22Rv1 (cell line): ENCODE data around the gene CPNE4.

Experiments
- CTCF ChIP-seq: fragments of 450-650 bp; IDR thresholded peaks from 2 replicates; pipeline ENCODE4 v1.5.1; 2017; ENCODE audit warnings: mild to moderate bottlenecking
- ZFX ChIP-seq: fragments of 450-650 bp; IDR thresholded peaks from 2 replicates; pipeline ENCODE4 v1.6.1; 2017; ENCODE audit warnings: antibody characterized with exemption, borderline replicate concordance

GRCh38 chr3:131972550-131972949 lies 62.3 kb downstream of the CPNE4 start:
- TF ChIP-seq CTCF: no peak
- no peak for TF ChIP-seq ZFX
